ENCODE data around the gene STK38.

DNA sequence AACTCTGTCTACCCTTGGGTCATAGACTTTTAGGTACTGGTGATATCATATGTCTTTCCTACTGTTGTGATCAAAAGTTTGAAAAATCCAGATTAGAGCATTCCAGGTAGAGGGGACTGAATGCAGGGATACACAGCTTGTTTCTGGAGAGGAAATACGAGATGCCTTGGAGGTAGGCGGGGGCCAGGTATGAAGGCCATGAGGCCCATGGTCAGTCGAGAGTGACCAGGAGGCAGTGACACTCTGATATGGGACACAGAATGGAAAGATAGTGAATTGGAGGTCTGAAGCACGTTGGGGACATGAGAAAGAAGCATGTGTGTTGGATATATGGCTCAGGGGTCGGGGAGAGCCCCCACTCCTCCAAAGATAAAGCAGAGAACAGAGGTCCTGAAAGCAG lies 30.8 kb upstream of the STK38 start:
- TF ChIP-seq, protein P1, sequence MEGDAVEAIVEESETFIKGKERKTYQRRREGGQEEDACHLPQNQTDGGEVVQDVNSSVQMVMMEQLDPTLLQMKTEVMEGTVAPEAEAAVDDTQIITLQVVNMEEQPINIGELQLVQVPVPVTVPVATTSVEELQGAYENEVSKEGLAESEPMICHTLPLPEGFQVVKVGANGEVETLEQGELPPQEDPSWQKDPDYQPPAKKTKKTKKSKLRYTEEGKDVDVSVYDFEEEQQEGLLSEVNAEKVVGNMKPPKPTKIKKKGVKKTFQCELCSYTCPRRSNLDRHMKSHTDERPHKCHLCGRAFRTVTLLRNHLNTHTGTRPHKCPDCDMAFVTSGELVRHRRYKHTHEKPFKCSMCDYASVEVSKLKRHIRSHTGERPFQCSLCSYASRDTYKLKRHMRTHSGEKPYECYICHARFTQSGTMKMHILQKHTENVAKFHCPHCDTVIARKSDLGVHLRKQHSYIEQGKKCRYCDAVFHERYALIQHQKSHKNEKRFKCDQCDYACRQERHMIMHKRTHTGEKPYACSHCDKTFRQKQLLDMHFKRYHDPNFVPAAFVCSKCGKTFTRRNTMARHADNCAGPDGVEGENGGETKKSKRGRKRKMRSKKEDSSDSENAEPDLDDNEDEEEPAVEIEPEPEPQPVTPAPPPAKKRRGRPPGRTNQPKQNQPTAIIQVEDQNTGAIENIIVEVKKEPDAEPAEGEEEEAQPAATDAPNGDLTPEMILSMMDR (IDR thresholded peaks at IDR 0.05; ENCODE audit: low read length) = no peak
- no peak for TF ChIP-seq EZH2 (optimal IDR thresholded peaks at IDR 0.05; ENCODE audit: low read depth, low read length)
